ENCODE results near the gene RAD50. TPM values are rescaled to one million over a fixed set of nuclear protein-coding genes. Genes with fewer than 3 reads are reported as not detected.

RAD50 gene
- polyA plus RNA-seq, 1 experiment = 25.3 TPM

DNA sequence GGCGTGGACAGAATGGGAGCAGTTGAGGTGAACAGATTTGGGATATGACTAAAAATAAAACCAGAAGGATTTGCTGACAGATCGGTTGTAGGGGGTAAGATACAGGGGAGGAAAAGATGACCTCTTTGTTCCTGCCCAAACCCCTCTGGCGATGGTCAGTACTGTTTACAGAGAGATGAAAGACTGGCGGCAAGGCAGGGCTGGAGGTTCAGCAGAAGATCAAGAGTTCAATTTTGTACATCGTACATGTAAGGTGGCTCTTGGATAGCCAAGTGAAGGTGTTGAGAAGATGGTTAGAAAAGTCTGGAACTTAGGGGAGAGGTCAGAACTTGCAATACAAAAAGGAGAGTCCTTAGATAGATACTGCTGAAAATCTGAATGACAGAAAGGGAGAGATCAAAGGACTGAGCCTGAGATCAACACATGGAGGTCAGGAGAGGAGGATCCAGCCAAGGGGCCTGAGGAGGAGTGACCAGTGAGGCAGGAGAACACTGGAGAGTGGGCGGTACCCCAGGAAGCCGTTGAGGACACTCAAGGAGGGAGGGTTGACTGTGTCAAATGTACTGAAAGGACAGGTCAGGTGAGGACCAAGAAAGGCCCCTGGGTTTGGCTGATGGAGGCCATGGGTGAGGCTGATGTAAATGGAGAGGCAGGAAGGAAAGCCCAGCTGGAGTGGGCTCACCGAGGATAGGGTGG is 124.2 kb downstream of the RAD50 start:
- H3K27ac ChIP-seq (ENCODE audit: low read depth, low read length) = no peak overlapping the region
- H3K9me3 ChIP-seq (ENCODE audit: control insufficient read depth, insufficient read depth, low read length) = no peaks in the 10 kb centered on the region
- no peak overlapping the region for H3K4me3 ChIP-seq (ENCODE audit: low read depth, low read length)
- TF ChIP-seq, protein P1, sequence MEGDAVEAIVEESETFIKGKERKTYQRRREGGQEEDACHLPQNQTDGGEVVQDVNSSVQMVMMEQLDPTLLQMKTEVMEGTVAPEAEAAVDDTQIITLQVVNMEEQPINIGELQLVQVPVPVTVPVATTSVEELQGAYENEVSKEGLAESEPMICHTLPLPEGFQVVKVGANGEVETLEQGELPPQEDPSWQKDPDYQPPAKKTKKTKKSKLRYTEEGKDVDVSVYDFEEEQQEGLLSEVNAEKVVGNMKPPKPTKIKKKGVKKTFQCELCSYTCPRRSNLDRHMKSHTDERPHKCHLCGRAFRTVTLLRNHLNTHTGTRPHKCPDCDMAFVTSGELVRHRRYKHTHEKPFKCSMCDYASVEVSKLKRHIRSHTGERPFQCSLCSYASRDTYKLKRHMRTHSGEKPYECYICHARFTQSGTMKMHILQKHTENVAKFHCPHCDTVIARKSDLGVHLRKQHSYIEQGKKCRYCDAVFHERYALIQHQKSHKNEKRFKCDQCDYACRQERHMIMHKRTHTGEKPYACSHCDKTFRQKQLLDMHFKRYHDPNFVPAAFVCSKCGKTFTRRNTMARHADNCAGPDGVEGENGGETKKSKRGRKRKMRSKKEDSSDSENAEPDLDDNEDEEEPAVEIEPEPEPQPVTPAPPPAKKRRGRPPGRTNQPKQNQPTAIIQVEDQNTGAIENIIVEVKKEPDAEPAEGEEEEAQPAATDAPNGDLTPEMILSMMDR (IDR thresholded peaks at IDR 0.05; ENCODE audit: low read depth, low read length) = no peak
- no peaks in the 10 kb centered on the region for H3K27me3 ChIP-seq (ENCODE audit: control insufficient read depth, insufficient read depth, low read length)
- ChIA-PET POLR2A (no interaction called here), CTCF (no interaction called here)
- DNase-seq (ENCODE audit: low read depth, low spot score) = no peak

GRCh38 chr5:132681476-132681831 is 124.7 kb downstream of the RAD50 start:
- H3K27me3 ChIP-seq (ENCODE audit: control insufficient read depth, insufficient read depth, low read length) = no peaks in the 10 kb centered on the region
- TF ChIP-seq, protein P1 (IDR thresholded peaks at IDR 0.05; ENCODE audit: low read depth, low read length) = no peak
- H3K27ac ChIP-seq (ENCODE audit: low read depth, low read length) = no peak overlapping the region
- no peak overlapping the region for H3K4me3 ChIP-seq (ENCODE audit: low read depth, low read length)
- H3K9me3 ChIP-seq (ENCODE audit: control insufficient read depth, insufficient read depth, low read length) = no peaks in the 10 kb centered on the region
- ChIA-PET CTCF (interaction anchor here (0.9 kb wide), 1 partner anchor 139 kb away, joined by 3 read pairs; no protein-coding TSS in a partner anchor), POLR2A (no interaction called here)
- DNase-seq (ENCODE audit: low read depth, low spot score) = no peak

- no peaks in the 10 kb centered on the region for H3K9me3 ChIP-seq (ENCODE audit: control insufficient read depth, insufficient read depth, low read length)
- TF ChIP-seq, protein P1 (IDR thresholded peaks at IDR 0.05; ENCODE audit: low read depth, low read length) = no peak
- no peak overlapping the region for H3K27ac ChIP-seq (ENCODE audit: low read depth, low read length)
- no peak overlapping the region for H3K4me3 ChIP-seq (ENCODE audit: low read depth, low read length)
- CTCF ChIA-PET = interaction anchor here (0.9 kb wide), 1 partner anchor 138 kb away, joined by 3 read pairs; no protein-coding TSS in a partner anchor
- DNase-seq (ENCODE audit: low read depth, low spot score) = no peak
- POLR2A ChIA-PET = no interaction called here
- no peaks in the 10 kb centered on the region for H3K27me3 ChIP-seq (ENCODE audit: control insufficient read depth, insufficient read depth, low read length)
Observed at GRCh38 chr5:132681983-132682382, 125.2 kb downstream of the RAD50 start.

- TF ChIP-seq, protein P1 (IDR thresholded peaks at IDR 0.05; ENCODE audit: low read depth, low read length) = no peak
- ChIA-PET POLR2A (no interaction called here), CTCF (no interaction called here)
- H3K4me3 ChIP-seq (ENCODE audit: low read depth, low read length) = no peak overlapping the region
- no peak overlapping the region for H3K27ac ChIP-seq (ENCODE audit: low read depth, low read length)
- no peaks in the 10 kb centered on the region for H3K27me3 ChIP-seq (ENCODE audit: control insufficient read depth, insufficient read depth, low read length)
- DNase-seq (ENCODE audit: low read depth, low spot score) = no peak
- H3K9me3 ChIP-seq (ENCODE audit: control insufficient read depth, insufficient read depth, low read length) = no peaks in the 10 kb centered on the region
Observed at GRCh38 chr5:132684491-132684890, 127.7 kb downstream of the RAD50 start.

DNA sequence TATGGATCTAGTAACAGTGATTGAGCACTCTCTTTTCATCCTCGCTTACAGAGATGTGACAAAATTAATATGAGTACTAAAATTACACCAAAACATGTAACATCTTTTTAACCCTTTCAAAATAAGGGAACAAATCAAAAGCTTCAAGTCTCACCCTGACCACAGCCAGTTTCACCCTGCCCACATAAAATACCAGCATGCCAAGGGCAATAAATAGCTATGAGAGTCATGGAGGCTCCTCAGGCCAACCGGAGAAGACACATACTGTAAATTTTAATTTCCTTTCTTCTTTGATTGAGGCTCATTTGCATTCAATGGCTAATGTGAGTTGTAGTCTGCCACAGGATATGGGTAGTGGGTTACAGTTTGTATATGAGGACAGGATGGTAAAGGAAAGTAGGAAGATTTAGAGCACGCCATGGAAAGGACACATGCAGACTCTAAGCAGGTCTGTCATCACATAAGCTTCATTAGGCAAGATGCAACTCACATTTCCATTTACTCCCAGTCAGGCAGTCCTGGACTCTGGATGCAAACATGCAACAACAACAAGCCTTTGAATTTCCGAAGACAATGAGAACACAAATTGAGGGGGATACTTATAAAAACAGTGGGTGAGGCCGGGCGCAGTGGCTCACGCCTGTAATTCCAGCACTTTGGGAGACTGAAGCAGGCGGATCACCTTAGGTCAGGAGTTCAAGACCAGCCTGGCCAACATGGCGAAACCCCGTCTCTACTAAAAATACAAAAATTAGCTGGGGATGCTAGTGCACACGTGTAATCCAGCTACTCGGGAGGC is 128.3 kb downstream of the RAD50 start:
- Histone ChIP-seq H3K4me3 (ENCODE audit: low read depth, low read length) (no peak overlapping the region), H3K27me3 (ENCODE audit: control insufficient read depth, insufficient read depth, low read length) (no peaks in the 10 kb centered on the region), H3K27ac (ENCODE audit: low read depth, low read length) (no peak overlapping the region), H3K9me3 (ENCODE audit: control insufficient read depth, insufficient read depth, low read length) (no peaks in the 10 kb centered on the region)
- ChIA-PET POLR2A (no interaction called here), CTCF (interaction anchor here (0.8 kb wide), 1 partner anchor 30 kb away, joined by 4 read pairs; no protein-coding TSS in a partner anchor)
- TF ChIP-seq, protein P1 (IDR thresholded peaks at IDR 0.05; ENCODE audit: low read depth, low read length) = no peak
- DNase-seq (ENCODE audit: low read depth, low spot score) = no peak
